PC-3 (cell line): ENCODE data around the gene TMBIM1. TPM values are rescaled to one million over a fixed set of nuclear protein-coding genes. Genes with fewer than 3 reads are reported as not detected.

Experiments
- ATAC-seq: fragments of 200-7000 bp; cut with Tn5 transposase; 2 replicates; pipeline ENCODE4 v1.9.1; 2020; ENCODE audit warnings: mild to moderate bottlenecking, moderate library complexity
- BruUV-seq: library from RNA; stranded (reverse); fragments of 400-500 nt; replicated peaks from 2 replicates; lab custom pipeline; 2021; lab: Mats Ljungman, UMichigan
- CTCF ChIA-PET: fragments of 300-600 bp; sonication (Branson Sonifier 250); formaldehyde crosslinking; loops from one replicate; lab custom pipeline; 2022; ENCODE audit warnings: antibody characterized with exemption; lab: Charles Lee
- POLR2A ChIA-PET: fragments of 300-600 bp; sonication (Branson Sonifier 250); formaldehyde crosslinking; loops from one replicate; lab custom pipeline; 2022; ENCODE audit warnings: antibody characterized with exemption; ENCODE audit not compliant: unreplicated experiment; lab: Charles Lee
- DNase-seq: peaks from one replicate; pipeline ENCODE4 v3.0.0-alpha.2; 2015
- H2AFZ ChIP-seq: fragments of 300-600 bp; sonication (generic); 2 replicates; pipeline ENCODE4 v1.6.0; 2016; ENCODE audit warnings: antibody characterized with exemption, low read length
- H3F3A ChIP-seq: fragments of 300-600 bp; sonication (generic); one replicate; pipeline ENCODE4 v1.6.0; 2017; ENCODE audit warnings: antibody characterized with exemption, low read length, control low read depth, mild to moderate bottlenecking; ENCODE audit not compliant: unreplicated experiment
- H3K27ac ChIP-seq: fragments of 300-600 bp; sonication (generic); 2 replicates; pipeline ENCODE4 v1.5.1; 2016; ENCODE audit warnings: mild to moderate bottlenecking, low read length
- H3K27me3 ChIP-seq: fragments of 300-600 bp; sonication (generic); 2 replicates; pipeline ENCODE4 v1.6.1; 2016; ENCODE audit warnings: low read length, mixed read lengths
- H3K36me3 ChIP-seq: fragments of 300-600 bp; sonication (generic); 2 replicates; pipeline ENCODE4 v1.6.1; 2016; ENCODE audit warnings: low read depth, mixed run types, low read length, mixed read lengths
- H3K4me1 ChIP-seq: fragments of 300-600 bp; sonication (generic); 2 replicates; pipeline ENCODE4 v1.5.1; 2016; ENCODE audit warnings: low read length; ENCODE audit not compliant: insufficient read depth
- H3K4me2 ChIP-seq: fragments of 300-600 bp; sonication (generic); 2 replicates; pipeline ENCODE4 v1.6.0; 2016; ENCODE audit warnings: low read length
- H3K4me3 ChIP-seq: fragments of 300-600 bp; sonication (generic); 2 replicates; pipeline ENCODE4 v1.5.1; 2016; ENCODE audit warnings: mild to moderate bottlenecking, low read length, mixed read lengths
- H3K79me2 ChIP-seq: fragments of 300-600 bp; sonication (generic); 2 replicates; pipeline ENCODE4 v1.6.1; 2017; ENCODE audit warnings: low read length, mixed read lengths
- H3K9ac ChIP-seq: fragments of 300-600 bp; sonication (generic); 2 replicates; pipeline ENCODE4 v1.6.0; 2016; ENCODE audit warnings: mild to moderate bottlenecking, low read length
- H3K9me2 ChIP-seq: fragments of 300-600 bp; sonication (generic); replicated peaks from 2 replicates; pipeline ENCODE4 v1.6.1; 2016; ENCODE audit warnings: mixed run types, low read length, mixed read lengths
- H3K9me3 ChIP-seq: fragments of 300-600 bp; sonication (generic); 2 replicates; pipeline ENCODE4 v1.6.1; 2016; ENCODE audit warnings: low read length, mixed read lengths
- H4K20me1 ChIP-seq: fragments of 300-600 bp; sonication (generic); 2 replicates; pipeline ENCODE4 v1.6.1; 2016; ENCODE audit warnings: low read length, mixed read lengths
- CTCF ChIP-seq: fragments of 300-600 bp; sonication (generic); conservative IDR thresholded peaks from 2 replicates; pipeline ENCODE4 v1.5.1; 2017; ENCODE audit warnings: antibody characterized with exemption, low read depth, mild to moderate bottlenecking, low read length
- EZH2 ChIP-seq: fragments of 300-600 bp; sonication (generic); IDR thresholded peaks from one replicate; pipeline ENCODE4 v1.6.1; 2017; ENCODE audit warnings: antibody characterized with exemption, mild to moderate bottlenecking, low read length; ENCODE audit not compliant: unreplicated experiment
- EZH2phosphoT487 ChIP-seq: fragments of 300-600 bp; sonication (generic); IDR thresholded peaks from 2 replicates; pipeline ENCODE4 v1.6.1; 2018; ENCODE audit warnings: mild to moderate bottlenecking, antibody characterized with exemption, low read length, borderline replicate concordance
- intact Hi-C: fragments of 100-400 bp; cut with micrococcal nuclease; formaldehyde crosslinking; loops from 2 replicates; pipeline ENCODE4 v1.9.0; 2023
- total RNA-seq: library from RNA; depleted of rRNA; stranded (reverse); fragments of >200 nt; gene quantifications from 2 replicates; pipeline ENCODE4 v1.2.3, GENCODE V29; 2014

The TMBIM1 gene
- total RNA-seq, 1 experiment from 2014 or later = 45.0 TPM

GRCh38 chr2:218326315-218326714 is 34.0 kb upstream of the TMBIM1 start:
- Histone ChIP-seq H3K27ac (no peak overlapping the region), H3K4me3 (no peak overlapping the region), H4K20me1 (no peaks in the 10 kb centered on the region), H3K9me2 (no peaks in the 10 kb centered on the region), H3K27me3 (no peaks in the 10 kb centered on the region), H3K79me2 (no peaks in the 10 kb centered on the region), H3K9me3 (no peaks in the 10 kb centered on the region), H2AFZ (no peak overlapping the region), H3F3A (no peaks in the 10 kb centered on the region), H3K36me3 (no peaks in the 10 kb centered on the region), H3K4me1 (peaks cover 10% of the 10 kb centered on the region), H3K4me2 (no peak overlapping the region), H3K9ac (no peak overlapping the region)
- no TSS peak for BruUV-seq
- intact Hi-C loops = no loop called here
- TF ChIP-seq EZH2phosphoT487 (no peak), CTCF (no peak), EZH2 (no peak)
- DNase-seq (no peak), ATAC-seq (no peak)
- POLR2A ChIA-PET = no interaction called here
- CTCF ChIA-PET = no interaction called here

GRCh38 chr2:218325566-218326160 is 33.4 kb upstream of the TMBIM1 start:
- no peak for TF ChIP-seq CTCF
- no peak for TF ChIP-seq EZH2phosphoT487
- TF ChIP-seq EZH2 = no peak
- Histone ChIP-seq H3K9me3 (no peaks in the 10 kb centered on the region), H4K20me1 (no peaks in the 10 kb centered on the region), H3K27me3 (no peaks in the 10 kb centered on the region), H3K4me1 (peaks cover 10% of the 10 kb centered on the region), H3K4me2 (no peak overlapping the region), H3K4me3 (no peak overlapping the region), H2AFZ (no peak overlapping the region), H3K79me2 (no peaks in the 10 kb centered on the region), H3K27ac (no peak overlapping the region), H3K9me2 (no peaks in the 10 kb centered on the region), H3K9ac (no peak overlapping the region), H3K36me3 (no peaks in the 10 kb centered on the region), H3F3A (no peaks in the 10 kb centered on the region)
- ChIA-PET CTCF (no interaction called here), POLR2A (no interaction called here)
- no peak for DNase-seq
- intact Hi-C loops = no loop called here
- BruUV-seq = no TSS peak
- ATAC-seq = no peak
